Measurements from ENCODE around the gene ALOXE3.

ALOXE3 gene

GRCh38 chr17:8117980-8118768 is at the start of gene ALOXE3:
ALOXE3 (minus strand) TSS chr17:8118514; CDS start chr17:8117990, 524 bp downstream.
- DNase-seq (ENCODE audit: low spot score): no peak

- DNase-seq (ENCODE audit: low spot score): no peak
Observed at GRCh38 chr17:8167526-8167925, 49.2 kb upstream of the ALOXE3 start.

- DNase-seq (ENCODE audit: low spot score): no peak
Observed at GRCh38 chr17:8166731-8167130, 48.4 kb upstream of the ALOXE3 start.

- DNase-seq (ENCODE audit: low spot score): no peak
Observed at GRCh38 chr17:8164815-8165131, 46.5 kb upstream of the ALOXE3 start.

GRCh38 chr17:8163978-8164814 is 45.9 kb upstream of the ALOXE3 start:
- DNase-seq (ENCODE audit: low spot score): peak; percentile 83

GRCh38 chr17:8162997-8163977 is 45.0 kb upstream of the ALOXE3 start:
- no peak for DNase-seq (ENCODE audit: low spot score)

GRCh38 chr17:8162233-8162996 is 44.1 kb upstream of the ALOXE3 start, which contains the start of gene VAMP2:
VAMP2 (minus strand) TSS chr17:8162948; CDS start chr17:8162879, 69 bp downstream.
- DNase-seq (ENCODE audit: low spot score): peak; percentile 81

- no peak for DNase-seq (ENCODE audit: low spot score)
Observed at GRCh38 chr17:8161289-8162232, 43.2 kb upstream of the ALOXE3 start.

GRCh38 chr17:8160741-8161221 is 42.5 kb upstream of the ALOXE3 start:
- no peak for DNase-seq (ENCODE audit: low spot score)

GRCh38 chr17:8160224-8160577 is 41.9 kb upstream of the ALOXE3 start:
- no peak for DNase-seq (ENCODE audit: low spot score)

- DNase-seq (ENCODE audit: low spot score): no peak
Observed at GRCh38 chr17:8159459-8160223, 41.3 kb upstream of the ALOXE3 start.

- no peak for DNase-seq (ENCODE audit: low spot score)
Observed at GRCh38 chr17:8159032-8159400, 40.7 kb upstream of the ALOXE3 start.

GRCh38 chr17:8158267-8159031 is 40.1 kb upstream of the ALOXE3 start:
- peak; percentile 84 for DNase-seq (ENCODE audit: low spot score)

- DNase-seq (ENCODE audit: low spot score): peak; percentile 100
Observed at GRCh38 chr17:8156246-8156992, 38.1 kb upstream of the ALOXE3 start.

- no peak for DNase-seq (ENCODE audit: low spot score)
Observed at GRCh38 chr17:8155996-8156245, 37.6 kb upstream of the ALOXE3 start.

GRCh38 chr17:8155231-8155995 is 37.1 kb upstream of the ALOXE3 start:
- no peak for DNase-seq (ENCODE audit: low spot score)

- no peak for DNase-seq (ENCODE audit: low spot score)
Observed at GRCh38 chr17:8154608-8155155, 36.4 kb upstream of the ALOXE3 start.
